Ishikawa (cell line): Measurements from ENCODE around the gene WWC1.

ENCODE experiments used
- CEBPB ChIP-seq: IDR thresholded peaks from 2 replicates; pipeline ENCODE4 v1.6.1; 2012
- CREB1 ChIP-seq: IDR thresholded peaks from 2 replicates; pipeline ENCODE4 v1.6.1; 2012; ENCODE audit warnings: low read depth
- EGR1 ChIP-seq: IDR thresholded peaks from 2 replicates; pipeline ENCODE4 v1.6.1; 2012
- EP300 ChIP-seq: IDR thresholded peaks from 2 replicates; pipeline ENCODE4 v1.6.1; 2012; ENCODE audit warnings: borderline replicate concordance
- MAX ChIP-seq: IDR thresholded peaks from 2 replicates; pipeline ENCODE4 v1.6.1; 2012
- NFIC ChIP-seq: IDR thresholded peaks from 2 replicates; pipeline ENCODE4 v1.6.1; 2012
- RAD21 ChIP-seq: IDR thresholded peaks from 2 replicates; pipeline ENCODE4 v1.6.1; 2012; ENCODE audit warnings: low read depth
- REST ChIP-seq: IDR thresholded peaks from 2 replicates; pipeline ENCODE4 v1.6.1; 2012; ENCODE audit warnings: low read depth, mild to moderate bottlenecking
- TAF1 ChIP-seq: IDR thresholded peaks from 2 replicates; pipeline ENCODE4 v1.6.1; 2012; ENCODE audit warnings: low read depth, mild to moderate bottlenecking
- TCF12 ChIP-seq: IDR thresholded peaks from 2 replicates; pipeline ENCODE4 v1.6.1; 2012; ENCODE audit warnings: low read depth
- TEAD4 ChIP-seq: IDR thresholded peaks from 2 replicates; pipeline ENCODE4 v1.6.1; 2012
- USF1 ChIP-seq: IDR thresholded peaks from 2 replicates; pipeline ENCODE4 v1.6.1; 2012
- YY1 ChIP-seq: IDR thresholded peaks from 2 replicates; pipeline ENCODE4 v1.6.1; 2012; ENCODE audit warnings: low read depth

GRCh38 chr5:168457542-168457941 is 166.1 kb downstream of the WWC1 start:
- no peak for TF ChIP-seq YY1
- TF ChIP-seq REST = no peak
- TF ChIP-seq NFIC = no peak
- no peak for TF ChIP-seq TAF1
- TF ChIP-seq RAD21 = no peak
- no peak for TF ChIP-seq TEAD4
- TF ChIP-seq CEBPB = no peak
- TF ChIP-seq TCF12 = no peak
- no peak for TF ChIP-seq EP300
- no peak for TF ChIP-seq CREB1
- TF ChIP-seq MAX = no peak
- TF ChIP-seq USF1 = no peak
- no peak for TF ChIP-seq EGR1
